ENCODE measurements around the gene MAST4.

DNA sequence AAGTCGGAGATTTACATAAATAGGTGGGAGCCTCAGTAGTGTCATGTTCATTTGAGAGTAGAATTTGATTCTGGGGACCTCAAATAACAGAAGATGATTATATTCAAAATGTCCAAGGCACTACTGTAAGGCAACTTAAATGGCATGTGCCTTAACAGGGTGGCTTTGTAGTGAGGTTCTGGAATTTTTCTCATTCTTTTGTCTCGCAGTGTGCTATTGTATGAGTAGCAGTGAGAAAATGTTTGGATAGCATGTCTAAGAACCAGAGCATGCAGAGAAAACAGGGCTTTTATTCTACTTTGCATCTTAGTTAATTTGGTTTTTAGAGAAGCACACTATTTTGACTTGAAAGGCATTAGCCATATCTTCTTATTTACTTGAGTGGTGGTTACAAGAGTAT, 25.0 kb downstream of the MAST4 start:
- TF ChIP-seq POLR2AphosphoS5 (IDR thresholded peaks at IDR 0.05; ENCODE audit: borderline replicate concordance, low read depth, low read length) = no peak
- TF ChIP-seq FOXP2 (optimal IDR thresholded peaks at IDR 0.05; ENCODE audit: control extremely low read depth, extremely low read length, insufficient read depth) = no peak

Measured in SK-N-MC (cell line).